Hippocampal formation (tissue), 2 donors: ENCODE data around the gene EPC1.
"Not testable (repeated sequence)": the region's sequence is repeated elsewhere in the genome, so short reads cannot be mapped to it uniquely, and the experiment has no call there.

Experiments
- DNase-seq, 2 donors: peaks; one replicate each; lab custom pipeline; 2025; lab: John Stamatoyannopoulos, UW

EPC1 gene

GRCh38 chr10:32346551-32347362 lies at the start of gene EPC1:
Gene EPC1 (minus strand): TSS chr10:32347158. CDS start chr10:32346915, 243 bp downstream.
- peak; percentile 82 to 83 for DNase-seq

- no peak for DNase-seq
Measured at GRCh38 chr10:32393911-32394310, 47.0 kb upstream of the EPC1 start.

- not testable (repeated sequence) for DNase-seq
Measured at GRCh38 chr10:32392284-32392683, 45.3 kb upstream of the EPC1 start.

GRCh38 chr10:32390193-32390592 lies 43.2 kb upstream of the EPC1 start:
- DNase-seq = no peak

GRCh38 chr10:32388258-32389027 lies 41.5 kb upstream of the EPC1 start:
- DNase-seq = no peak

- DNase-seq = no peak
Measured at GRCh38 chr10:32386623-32387260, 39.8 kb upstream of the EPC1 start.

GRCh38 chr10:32384171-32384570 lies 37.2 kb upstream of the EPC1 start:
- DNase-seq = no peak

GRCh38 chr10:32381165-32381564 lies 34.2 kb upstream of the EPC1 start:
- no peak for DNase-seq

GRCh38 chr10:32379950-32380551 lies 33.1 kb upstream of the EPC1 start:
- DNase-seq = no peak

- DNase-seq = peak in 1 of 2 donors; percentile 53
Measured at GRCh38 chr10:32379318-32379949, 32.5 kb upstream of the EPC1 start.

- DNase-seq = peak; percentile 91 to 99
Measured at GRCh38 chr10:32378363-32379317, 31.7 kb upstream of the EPC1 start.

GRCh38 chr10:32377458-32378259 lies 30.7 kb upstream of the EPC1 start:
- DNase-seq = peak in 1 of 2 donors; percentile 84

- no peak for DNase-seq
Measured at GRCh38 chr10:32376771-32377170, 29.8 kb upstream of the EPC1 start.

- DNase-seq = no peak
Measured at GRCh38 chr10:32376097-32376496, 29.1 kb upstream of the EPC1 start.

- no peak for DNase-seq
Measured at GRCh38 chr10:32375631-32376030, 28.7 kb upstream of the EPC1 start.

- DNase-seq = no peak
Measured at GRCh38 chr10:32374605-32375004, 27.6 kb upstream of the EPC1 start.

- no peak for DNase-seq
Measured at GRCh38 chr10:32373496-32373895, 26.5 kb upstream of the EPC1 start.

- DNase-seq = no peak
Measured at GRCh38 chr10:32373031-32373430, 26.1 kb upstream of the EPC1 start.

GRCh38 chr10:32372000-32372875 lies 25.3 kb upstream of the EPC1 start:
- DNase-seq = no peak
